Stromal cell of bone marrow (primary cell): Measurements from ENCODE around the gene TOPBP1.
A peak's percentile ranks its signal among the peaks of the same experiment; 100 is the strongest.
"Not testable (repeated sequence)": the region's sequence is repeated elsewhere in the genome, so short reads cannot be mapped to it uniquely, and the experiment has no call there.

Experiments
- DNase-seq: peaks from one replicate; pipeline ENCODE4 v3.0.0-alpha.2; 2012; ENCODE audit warnings: low read depth

Gene TOPBP1

GRCh38 chr3:133674290-133674919 lies 12.7 kb upstream of the TOPBP1 start:
- DNase-seq, result no peak

DNA sequence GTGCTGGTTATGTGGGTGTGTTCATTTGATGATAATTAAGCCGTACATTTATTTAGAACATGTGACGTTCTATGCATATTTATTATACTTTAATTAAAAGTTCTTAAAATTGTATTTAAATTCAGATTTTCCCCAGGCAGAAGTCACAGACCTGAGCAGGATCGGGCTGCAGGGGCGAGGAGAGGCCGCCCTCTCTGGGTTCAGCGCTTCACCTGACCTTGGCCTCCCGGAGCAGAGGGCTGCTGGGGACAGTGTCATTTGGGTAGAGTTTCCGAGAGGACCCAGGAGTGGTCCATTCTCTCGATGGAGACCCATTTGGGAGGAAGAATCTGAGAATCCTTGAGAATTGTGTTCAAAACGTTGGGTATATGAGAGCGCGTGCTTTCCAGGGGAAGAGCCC lies 12.0 kb upstream of the TOPBP1 start:
- DNase-seq, result no peak

GRCh38 chr3:133672461-133672860 lies 10.7 kb upstream of the TOPBP1 start:
- DNase-seq, result no peak

GRCh38 chr3:133670525-133670995 lies 8.8 kb upstream of the TOPBP1 start:
- no peak for DNase-seq

DNA sequence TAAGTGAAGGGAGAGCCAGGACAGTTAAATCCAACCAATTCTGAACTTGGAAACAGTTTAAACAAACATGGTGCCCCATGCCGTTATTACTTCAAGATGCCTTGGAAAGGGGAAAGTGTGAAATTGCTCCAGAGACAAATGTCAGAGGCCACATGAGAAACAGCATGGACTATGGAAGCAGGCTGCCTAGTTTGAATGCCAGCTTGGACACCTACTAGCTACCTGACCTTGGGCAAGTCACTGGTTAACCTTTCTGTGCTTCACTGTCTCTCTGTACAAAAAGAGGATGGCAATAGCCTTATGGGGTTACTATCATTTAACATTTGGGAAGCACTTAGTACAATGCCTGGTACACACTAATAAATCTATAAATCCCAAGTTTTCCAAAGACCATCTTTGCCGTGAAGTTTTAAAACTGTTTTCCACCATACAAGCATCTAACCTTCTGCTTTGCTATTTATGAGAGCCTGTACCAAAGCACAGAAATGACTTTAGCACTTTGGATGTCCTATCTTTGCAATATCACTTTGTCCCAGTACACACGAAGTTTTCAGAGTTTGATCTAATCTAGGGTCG lies 8.3 kb upstream of the TOPBP1 start:
- no peak for DNase-seq

GRCh38 chr3:133667118-133667517 lies 5.4 kb upstream of the TOPBP1 start:
- DNase-seq, result no peak

DNA sequence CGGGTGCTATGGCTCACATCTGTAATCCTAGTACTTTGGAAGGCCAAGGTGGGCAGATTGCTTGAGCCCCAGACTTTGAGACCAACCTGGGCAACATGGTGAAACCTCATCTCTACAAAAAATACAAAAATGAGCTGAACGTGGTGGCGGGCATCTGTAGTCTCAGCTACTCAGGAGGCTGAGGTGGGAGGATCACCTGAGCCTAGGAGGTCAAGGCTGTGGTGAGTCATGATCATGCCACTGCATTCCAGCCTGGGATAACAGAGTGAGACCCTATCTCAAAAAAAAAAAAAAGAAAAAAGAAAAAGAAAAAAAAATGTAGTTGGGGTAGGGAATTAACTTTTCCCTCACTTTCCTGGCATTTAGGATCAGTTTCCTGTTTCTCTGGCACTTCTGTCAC lies 3.4 kb upstream of the TOPBP1 start:
- DNase-seq, result not testable (repeated sequence)

DNA sequence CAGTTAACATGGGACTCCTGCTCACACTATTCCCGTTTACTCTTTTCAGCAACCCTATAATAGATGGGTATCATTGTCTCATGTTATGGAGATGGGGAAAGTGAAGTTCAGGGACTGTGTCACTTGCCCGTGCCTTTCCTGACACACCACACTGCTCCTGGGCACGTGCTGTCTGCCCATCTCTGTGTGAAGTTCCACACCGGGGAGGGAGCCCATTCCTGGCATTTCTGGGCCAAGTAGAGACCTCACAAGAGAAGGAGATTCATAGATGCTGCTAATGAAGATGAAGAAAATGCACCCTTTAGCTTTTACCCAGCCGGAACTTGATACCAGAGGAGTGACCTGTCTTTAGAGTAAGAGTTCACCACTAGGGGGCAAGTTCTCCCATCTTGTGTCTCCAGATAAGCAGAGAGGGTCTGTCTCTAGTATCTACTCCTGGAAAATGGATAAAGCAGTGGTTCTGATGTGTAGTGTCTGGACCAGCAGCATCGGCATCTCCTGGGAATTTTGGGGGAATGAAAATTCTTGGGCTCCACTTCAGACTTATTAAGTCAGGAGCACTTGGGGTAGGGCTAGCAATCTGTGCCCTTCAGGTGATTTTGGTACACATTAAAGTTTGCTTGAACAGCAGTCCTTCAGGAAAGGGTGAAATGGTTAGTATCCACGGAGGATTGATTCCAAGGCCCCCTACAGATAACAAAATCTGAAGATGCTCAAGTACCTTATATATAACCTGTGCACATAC lies 2.0 kb upstream of the TOPBP1 start:
- DNase-seq, result peak; percentile 34

GRCh38 chr3:133662278-133662651 lies 524 bp upstream of the TOPBP1 start:
- DNase-seq, result peak; percentile 3

DNA sequence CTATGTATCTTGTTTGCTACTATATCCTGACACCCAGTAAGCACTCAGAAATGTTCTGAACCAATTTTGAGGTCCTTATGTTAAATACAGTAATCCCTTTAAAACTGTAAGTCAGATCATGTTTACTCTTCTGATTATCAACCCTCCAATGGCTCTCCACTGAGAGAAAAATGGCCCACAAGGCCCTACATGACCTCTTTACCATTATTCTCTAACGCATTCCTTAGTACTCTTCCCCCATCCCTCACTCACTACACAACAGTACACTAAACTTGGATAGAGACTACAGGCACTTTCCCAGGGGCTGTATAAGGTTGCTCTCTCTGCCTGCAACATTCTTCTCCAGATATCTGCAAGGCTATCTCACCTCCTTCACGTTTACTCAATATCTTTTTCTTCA lies 1.9 kb downstream of the TOPBP1 start:
- no peak for DNase-seq

DNA sequence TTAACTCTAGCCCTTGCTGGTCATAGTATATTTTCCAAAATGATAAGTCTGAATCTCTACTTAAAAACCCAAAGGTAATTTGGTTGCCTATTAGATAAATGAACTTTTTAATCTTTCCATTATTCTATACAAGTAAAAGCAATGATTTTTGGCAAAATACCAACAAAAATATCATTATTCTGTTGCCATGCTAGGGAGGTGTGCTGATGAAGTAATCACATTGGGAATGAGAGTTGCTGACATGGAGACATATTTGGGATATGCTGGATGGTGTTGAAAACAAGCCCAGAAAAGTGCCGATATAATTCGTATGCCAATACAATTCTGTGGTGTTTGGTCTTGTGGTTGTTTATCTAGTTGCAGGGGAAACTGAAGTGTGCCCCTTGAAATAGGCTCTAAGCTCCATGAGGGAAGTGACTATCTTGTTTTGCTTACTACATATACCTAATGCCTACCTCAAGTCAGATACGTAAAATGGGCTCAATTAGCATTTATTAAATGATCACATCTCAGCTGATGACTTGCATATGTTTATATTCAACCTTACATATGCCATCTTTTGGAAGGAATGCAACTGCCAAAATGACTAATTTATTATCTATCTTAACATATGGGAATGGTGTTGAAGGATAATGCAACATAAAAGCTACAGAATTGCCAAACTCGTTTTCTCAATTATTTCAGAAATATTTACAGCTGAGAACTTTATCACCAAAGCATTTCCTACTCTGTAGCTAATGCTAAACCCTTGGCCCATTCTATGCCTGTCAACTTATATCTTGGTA lies 5.8 kb downstream of the TOPBP1 start:
- DNase-seq, result no peak

DNA sequence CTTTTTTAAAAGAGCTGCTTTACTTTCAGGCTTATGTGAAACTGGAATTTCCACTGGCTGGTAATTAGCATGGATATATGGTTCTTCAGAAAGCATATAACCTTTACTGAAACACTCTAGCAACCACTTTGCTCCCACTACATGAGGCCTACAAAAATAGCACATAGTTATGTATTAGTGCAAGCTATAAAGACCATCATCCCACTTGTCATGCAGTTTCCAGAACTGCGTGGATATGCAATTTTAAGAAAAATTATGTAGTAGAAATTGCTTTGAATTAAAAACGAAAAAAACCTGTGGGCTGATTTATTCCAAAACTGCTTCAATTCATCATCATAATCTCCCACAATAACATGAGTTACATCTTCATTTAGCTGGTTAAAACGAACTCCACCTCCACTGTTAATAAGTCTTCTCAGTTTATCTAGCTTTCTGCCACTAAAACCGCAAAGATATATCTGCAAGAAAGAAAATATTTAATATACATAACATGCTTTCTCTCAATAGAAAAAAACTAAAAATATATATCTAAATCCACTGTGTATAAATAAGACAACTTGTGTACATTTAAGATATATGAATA lies 12.2 kb downstream of the TOPBP1 start:
- DNase-seq, result no peak

DNA sequence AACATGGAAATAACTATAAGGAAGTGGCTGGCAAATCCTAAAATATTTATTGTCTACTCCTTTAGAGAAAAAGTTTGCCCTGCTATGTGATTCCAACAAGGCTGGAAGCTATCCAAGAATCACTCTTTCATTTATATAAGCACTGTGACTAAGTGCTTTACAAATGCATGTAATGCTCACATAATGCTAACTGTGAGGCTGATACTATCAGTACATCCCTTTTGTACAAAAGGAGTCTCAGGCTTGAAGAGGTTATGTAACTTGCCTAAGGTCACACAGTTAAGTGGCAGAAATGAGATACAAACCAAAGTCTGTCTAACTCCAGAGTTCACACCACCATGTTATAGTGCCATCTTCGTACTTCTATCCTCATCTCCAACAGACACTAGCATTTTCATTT lies 17.0 kb downstream of the TOPBP1 start:
- DNase-seq, result peak; percentile 47

- DNase-seq, result no peak
These were observed 18.1 kb downstream of the TOPBP1 start for GRCh38 chr3:133643611-133644010.

DNA sequence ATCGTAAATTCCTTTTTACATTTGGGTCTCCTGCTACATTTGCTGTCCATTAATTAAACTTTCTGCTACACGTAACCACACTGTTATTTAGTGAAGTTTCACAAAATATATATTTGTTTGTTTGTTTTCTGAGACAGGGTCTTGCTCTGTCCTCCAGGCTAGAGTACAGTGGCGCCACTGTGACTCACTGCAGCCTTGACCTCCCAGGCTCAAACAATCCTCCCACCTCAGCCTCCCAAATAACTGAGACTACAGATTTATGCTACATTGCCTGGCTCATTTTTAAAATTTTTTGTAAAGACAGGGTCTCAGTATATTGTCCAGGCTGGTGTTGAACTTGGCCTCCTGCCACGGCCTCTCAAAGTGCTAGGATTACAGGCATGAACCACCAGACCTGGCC lies 20.5 kb downstream of the TOPBP1 start:
- DNase-seq, result no peak

DNA sequence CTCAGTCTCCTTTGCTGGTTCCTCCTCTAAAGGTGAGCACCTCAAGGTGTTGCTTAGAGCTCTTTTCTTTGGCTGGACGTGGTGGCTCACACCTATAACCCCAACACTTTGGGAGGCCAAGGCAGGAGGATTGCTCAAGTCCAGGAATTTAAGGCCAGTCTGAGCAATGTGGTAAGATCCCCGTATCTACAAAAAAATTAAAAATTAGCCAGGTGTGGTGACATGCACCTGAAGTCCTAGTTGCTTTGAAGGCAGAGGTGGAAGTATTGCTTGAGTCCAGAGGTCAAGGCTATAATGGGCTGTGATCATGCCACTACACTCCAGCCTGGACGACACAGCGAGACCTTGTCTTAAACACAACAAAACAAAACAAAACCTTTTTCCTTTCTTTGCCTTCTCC lies 28.3 kb downstream of the TOPBP1 start:
- DNase-seq, result no peak

- no peak for DNase-seq
These were observed 32.6 kb downstream of the TOPBP1 start for GRCh38 chr3:133629146-133629545.

DNA sequence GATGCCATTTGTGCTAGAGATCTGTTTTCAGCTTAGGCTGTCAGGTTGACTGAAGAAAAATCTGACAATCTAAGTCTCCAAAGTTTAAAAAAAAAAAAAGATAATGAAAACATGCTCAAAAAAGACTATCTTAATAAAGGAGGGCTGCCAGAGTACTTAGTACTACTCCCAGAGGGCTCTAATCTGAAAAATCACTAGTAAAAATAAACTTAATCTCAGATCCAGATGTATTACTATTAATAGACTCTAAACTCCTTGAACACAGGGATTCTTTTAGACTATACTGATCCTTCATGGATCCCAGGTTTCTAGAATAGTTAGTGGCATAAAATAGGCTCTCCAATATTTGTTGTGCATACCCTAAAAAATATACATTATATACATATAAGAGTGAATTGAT lies 34.0 kb downstream of the TOPBP1 start:
- DNase-seq, result no peak

DNA sequence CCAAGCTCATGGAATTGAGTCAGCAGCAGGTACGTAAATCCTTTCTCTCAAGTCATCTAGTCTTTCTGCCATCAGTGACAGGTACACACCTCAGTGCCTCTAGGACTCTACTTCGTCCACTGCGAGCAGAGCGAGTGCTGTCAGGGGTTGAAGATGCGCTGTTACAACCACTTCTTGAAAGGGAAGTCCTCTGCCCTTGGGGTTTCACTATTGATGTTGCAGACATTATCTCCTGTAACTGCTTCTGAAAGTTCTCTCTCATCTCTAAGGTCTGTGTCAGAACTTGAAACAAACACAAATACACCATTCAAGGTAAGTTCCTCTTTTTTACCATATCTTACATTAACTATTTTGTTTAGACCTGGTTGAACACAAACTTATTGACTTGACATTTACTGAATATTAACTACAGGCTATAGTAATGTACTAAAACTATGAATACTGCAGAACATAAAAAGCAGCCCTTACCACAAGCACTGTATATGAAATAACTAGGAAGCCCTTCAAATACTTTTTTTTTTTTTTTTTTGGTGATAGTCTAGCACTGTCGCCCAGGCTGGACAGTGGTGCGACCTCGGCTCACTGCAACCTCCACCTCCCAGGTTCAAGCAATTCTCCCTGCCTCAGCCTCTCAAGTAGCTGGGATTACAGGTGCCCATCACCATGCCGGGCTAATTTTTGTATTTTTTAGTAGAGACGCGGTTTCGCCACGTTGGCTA lies 41.5 kb downstream of the TOPBP1 start:
- no peak for DNase-seq

- DNase-seq, result no peak
These were observed 50.2 kb downstream of the TOPBP1 start for GRCh38 chr3:133611534-133611933.

DNA sequence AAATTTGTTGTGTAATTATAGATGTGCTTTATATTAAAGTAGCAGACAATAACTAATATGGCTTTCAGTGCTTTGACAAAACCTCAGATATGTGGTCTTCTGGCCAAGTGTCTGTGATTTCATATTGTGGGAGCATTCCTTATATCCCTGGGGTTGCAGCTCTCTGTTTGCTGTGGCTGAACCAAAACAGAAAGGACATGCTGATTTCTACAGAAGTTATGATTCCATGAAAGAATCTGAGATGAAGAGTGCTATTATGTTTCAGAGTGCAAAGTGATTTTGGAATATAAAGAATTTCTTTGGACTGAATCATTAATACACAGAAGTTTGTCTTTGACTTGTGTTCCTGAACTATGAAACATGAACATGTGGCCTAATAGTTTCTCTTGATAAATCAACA lies 51.7 kb downstream of the TOPBP1 start:
- DNase-seq, result peak; percentile 20

DNA sequence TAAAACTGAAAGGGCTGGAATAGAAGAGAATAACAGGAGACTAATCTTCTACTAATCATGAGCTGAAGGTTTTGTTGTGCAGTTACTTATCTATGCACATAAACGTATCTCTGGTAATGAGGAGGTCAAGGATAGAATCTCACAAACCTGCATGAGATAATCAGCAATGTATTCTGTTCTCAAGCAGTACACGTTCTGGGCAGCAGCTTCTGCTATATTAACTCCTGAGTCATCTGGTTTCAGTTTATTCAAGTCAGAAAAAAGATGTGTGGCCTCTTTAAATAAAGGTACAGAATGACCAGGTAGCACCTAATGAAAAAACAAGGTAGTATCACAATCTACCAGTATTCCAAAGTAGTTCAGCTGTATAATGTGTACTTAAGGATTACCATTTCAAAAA lies 53.4 kb downstream of the TOPBP1 start:
- no peak for DNase-seq
